Neural cell (in vitro differentiated cells): ENCODE data around the gene PELI2. TPM values are rescaled to one million over a fixed set of nuclear protein-coding genes. Genes with fewer than 3 reads are reported as not detected.

Source experiments
- H2AFZ ChIP-seq: fragments of 200-600, 300-800 bp; sonication (generic), shearing (Covaris generic); 2 replicates; pipeline ENCODE4 v1.6.0; 2014; ENCODE audit warnings: low read depth, mild to moderate bottlenecking, antibody characterized with exemption, low read length, moderate library complexity
- H3F3A ChIP-seq: fragments of 200-600 bp; shearing (Covaris generic); 2 replicates; pipeline ENCODE4 v1.6.1; 2016; ENCODE audit warnings: mild to moderate bottlenecking, moderate library complexity, mixed read lengths, antibody characterized with exemption, low read length; ENCODE audit not compliant: insufficient read depth, poor library complexity, severe bottlenecking
- H3K27ac ChIP-seq: fragments of 200-600, 300-800 bp; sonication (generic), shearing (Covaris generic); 2 replicates; pipeline ENCODE4 v1.5.1; 2014; ENCODE audit warnings: mild to moderate bottlenecking, low read length, moderate library complexity
- H3K27me3 ChIP-seq: fragments of 300-800, 200-600 bp; sonication (generic), shearing (Covaris generic); 2 replicates; pipeline ENCODE4 v1.6.0; 2014; ENCODE audit warnings: mild to moderate bottlenecking, low read depth, low read length, moderate library complexity; ENCODE audit not compliant: insufficient read depth
- H3K36me3 ChIP-seq: fragments of 300-800, 200-600 bp; sonication (generic), shearing (Covaris generic); 2 replicates; pipeline ENCODE4 v1.5.1; 2014; ENCODE audit warnings: mild to moderate bottlenecking, antibody characterized with exemption, low read length, moderate library complexity; ENCODE audit not compliant: insufficient read depth
- H3K4me2 ChIP-seq: fragments of 300-800, 200-600 bp; sonication (generic), shearing (Covaris generic); 2 replicates; pipeline ENCODE4 v1.6.0; 2014; ENCODE audit warnings: mild to moderate bottlenecking, low read length
- H3K4me3 ChIP-seq: fragments of 300-800, 200-600 bp; sonication (generic), shearing (Covaris generic); 2 replicates; pipeline ENCODE4 v1.5.1; 2014; ENCODE audit warnings: mild to moderate bottlenecking, low read length, moderate library complexity
- H3K79me2 ChIP-seq: fragments of 200-600 bp; shearing (Covaris generic); replicated peaks from 2 replicates; pipeline ENCODE4 v1.6.0; 2014; ENCODE audit warnings: mild to moderate bottlenecking, low read length, moderate library complexity; ENCODE audit not compliant: insufficient read depth
- H3K9ac ChIP-seq: fragments of 300-800, 200-600 bp; sonication (generic), shearing (Covaris generic); 2 replicates; pipeline ENCODE4 v1.6.1; 2016; ENCODE audit warnings: mild to moderate bottlenecking, low read length, mixed read lengths
- H3K9me2 ChIP-seq: fragments of 200-600 bp; shearing (Covaris generic); 2 replicates; pipeline ENCODE4 v1.6.1; 2016; ENCODE audit warnings: mild to moderate bottlenecking, low read length, mixed read lengths; ENCODE audit not compliant: insufficient read depth
- H3K9me3 ChIP-seq: fragments of 200-600, 300-800 bp; sonication (generic), shearing (Covaris generic); 2 replicates; pipeline ENCODE4 v1.6.1; 2016; ENCODE audit warnings: mild to moderate bottlenecking, mixed run types, low read length, moderate library complexity, mixed read lengths
- H4K20me1 ChIP-seq: fragments of 200-600 bp; shearing (Covaris generic); 2 replicates; pipeline ENCODE4 v1.6.1; 2016; ENCODE audit warnings: mild to moderate bottlenecking, mixed run types; ENCODE audit not compliant: insufficient read depth
- CTCF ChIP-seq: fragments of 450-650 bp; IDR thresholded peaks from 2 replicates; pipeline ENCODE4 v1.5.1; 2014; ENCODE audit warnings: antibody characterized with exemption, mild to moderate bottlenecking, moderate library complexity; ENCODE audit not compliant: poor library complexity, severe bottlenecking
- EP300 ChIP-seq: fragments of 450-650 bp; conservative IDR thresholded peaks from 2 replicates; pipeline ENCODE4 v1.6.1; 2014; ENCODE audit warnings: antibody characterized with exemption, mild to moderate bottlenecking, moderate library complexity; ENCODE audit not compliant: poor library complexity, severe bottlenecking
- EZH2 ChIP-seq: fragments of 200-600, 300-800 bp; shearing (Covaris generic), sonication (generic); IDR thresholded peaks from 2 replicates; pipeline ENCODE4 v1.6.1; 2014; ENCODE audit warnings: antibody characterized with exemption, low read length, borderline replicate concordance, mild to moderate bottlenecking; ENCODE audit not compliant: insufficient read depth, poor library complexity, severe bottlenecking
- MXI1 ChIP-seq: fragments of 450-650 bp; conservative IDR thresholded peaks from 2 replicates; pipeline ENCODE4 v1.6.1; 2014; ENCODE audit warnings: antibody characterized with exemption, mild to moderate bottlenecking; ENCODE audit not compliant: poor library complexity, severe bottlenecking
- POLR2AphosphoS5 ChIP-seq: IDR thresholded peaks from 2 replicates; pipeline ENCODE4 v1.6.1; 2012
- RAD21 ChIP-seq: fragments of 450-650 bp; conservative IDR thresholded peaks from 2 replicates; pipeline ENCODE4 v1.6.1; 2014; ENCODE audit warnings: antibody characterized with exemption, mild to moderate bottlenecking, moderate library complexity
- SMC3 ChIP-seq: fragments of 450-650 bp; conservative IDR thresholded peaks from 2 replicates; pipeline ENCODE4 v1.6.1; 2014; ENCODE audit warnings: antibody characterized with exemption, mild to moderate bottlenecking, moderate library complexity; ENCODE audit not compliant: poor library complexity
- TAF1 ChIP-seq: IDR thresholded peaks from 2 replicates; pipeline ENCODE4 v1.6.1; 2012; ENCODE audit warnings: low read depth
- polyA plus RNA-seq: library from polyadenylated mRNA; depleted of rRNA; stranded (reverse); fragments of >200 nt; gene quantifications from 2 replicates; pipeline ENCODE4 v1.2.3, GENCODE V29; 2014
- TF ChIP-seq, protein P1 (sequence below): IDR thresholded peaks from 2 replicates; pipeline ENCODE4 v1.6.1; 2012; ENCODE audit warnings: borderline replicate concordance

The PELI2 gene
- polyA plus RNA-seq, 1 donor from 2014 or later, result 5.3 TPM

DNA sequence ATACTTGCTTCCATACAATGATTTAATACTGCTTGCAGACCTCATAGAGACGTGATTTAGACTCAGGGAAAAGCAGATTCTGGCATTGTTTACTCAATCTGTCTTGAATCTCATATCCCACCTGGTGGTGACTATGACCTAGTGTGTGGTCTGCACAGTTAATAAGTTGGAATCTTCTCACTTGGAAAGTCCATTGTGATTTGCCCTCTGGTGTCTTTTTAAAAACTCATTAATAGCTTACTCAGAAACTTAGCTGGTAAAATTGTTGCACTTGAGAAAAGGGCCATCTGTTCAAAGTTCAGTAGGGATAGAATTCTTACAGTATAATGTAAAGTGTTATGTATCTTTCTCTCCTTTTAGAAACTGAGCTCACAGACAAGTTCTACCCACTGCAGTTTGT, 106.0 kb downstream of the PELI2 start:
- Histone ChIP-seq H3K9ac (no peak overlapping the region), H3K9me3 (no peaks in the 10 kb centered on the region), H3K27me3 (no peaks in the 10 kb centered on the region), H3K4me3 (no peak overlapping the region), H3K36me3 (no peaks in the 10 kb centered on the region), H2AFZ (no peak overlapping the region), H3K9me2 (no peaks in the 10 kb centered on the region), H4K20me1 (no peaks in the 10 kb centered on the region), H3K4me2 (no peak overlapping the region), H3K27ac (no peak overlapping the region), H3F3A (no peaks in the 10 kb centered on the region), H3K79me2 (peaks cover 19% of the 10 kb centered on the region)
- TF ChIP-seq RAD21, result no peak
- no peak for TF ChIP-seq CTCF
- TF ChIP-seq SMC3, result no peak
- TF ChIP-seq, protein P1, sequence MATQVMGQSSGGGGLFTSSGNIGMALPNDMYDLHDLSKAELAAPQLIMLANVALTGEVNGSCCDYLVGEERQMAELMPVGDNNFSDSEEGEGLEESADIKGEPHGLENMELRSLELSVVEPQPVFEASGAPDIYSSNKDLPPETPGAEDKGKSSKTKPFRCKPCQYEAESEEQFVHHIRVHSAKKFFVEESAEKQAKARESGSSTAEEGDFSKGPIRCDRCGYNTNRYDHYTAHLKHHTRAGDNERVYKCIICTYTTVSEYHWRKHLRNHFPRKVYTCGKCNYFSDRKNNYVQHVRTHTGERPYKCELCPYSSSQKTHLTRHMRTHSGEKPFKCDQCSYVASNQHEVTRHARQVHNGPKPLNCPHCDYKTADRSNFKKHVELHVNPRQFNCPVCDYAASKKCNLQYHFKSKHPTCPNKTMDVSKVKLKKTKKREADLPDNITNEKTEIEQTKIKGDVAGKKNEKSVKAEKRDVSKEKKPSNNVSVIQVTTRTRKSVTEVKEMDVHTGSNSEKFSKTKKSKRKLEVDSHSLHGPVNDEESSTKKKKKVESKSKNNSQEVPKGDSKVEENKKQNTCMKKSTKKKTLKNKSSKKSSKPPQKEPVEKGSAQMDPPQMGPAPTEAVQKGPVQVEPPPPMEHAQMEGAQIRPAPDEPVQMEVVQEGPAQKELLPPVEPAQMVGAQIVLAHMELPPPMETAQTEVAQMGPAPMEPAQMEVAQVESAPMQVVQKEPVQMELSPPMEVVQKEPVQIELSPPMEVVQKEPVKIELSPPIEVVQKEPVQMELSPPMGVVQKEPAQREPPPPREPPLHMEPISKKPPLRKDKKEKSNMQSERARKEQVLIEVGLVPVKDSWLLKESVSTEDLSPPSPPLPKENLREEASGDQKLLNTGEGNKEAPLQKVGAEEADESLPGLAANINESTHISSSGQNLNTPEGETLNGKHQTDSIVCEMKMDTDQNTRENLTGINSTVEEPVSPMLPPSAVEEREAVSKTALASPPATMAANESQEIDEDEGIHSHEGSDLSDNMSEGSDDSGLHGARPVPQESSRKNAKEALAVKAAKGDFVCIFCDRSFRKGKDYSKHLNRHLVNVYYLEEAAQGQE, result no peak
- TF ChIP-seq MXI1, result no peak
- TF ChIP-seq TAF1, result no peak
- no peak for TF ChIP-seq EZH2
- no peak for TF ChIP-seq EP300
- no peak for TF ChIP-seq POLR2AphosphoS5

DNA sequence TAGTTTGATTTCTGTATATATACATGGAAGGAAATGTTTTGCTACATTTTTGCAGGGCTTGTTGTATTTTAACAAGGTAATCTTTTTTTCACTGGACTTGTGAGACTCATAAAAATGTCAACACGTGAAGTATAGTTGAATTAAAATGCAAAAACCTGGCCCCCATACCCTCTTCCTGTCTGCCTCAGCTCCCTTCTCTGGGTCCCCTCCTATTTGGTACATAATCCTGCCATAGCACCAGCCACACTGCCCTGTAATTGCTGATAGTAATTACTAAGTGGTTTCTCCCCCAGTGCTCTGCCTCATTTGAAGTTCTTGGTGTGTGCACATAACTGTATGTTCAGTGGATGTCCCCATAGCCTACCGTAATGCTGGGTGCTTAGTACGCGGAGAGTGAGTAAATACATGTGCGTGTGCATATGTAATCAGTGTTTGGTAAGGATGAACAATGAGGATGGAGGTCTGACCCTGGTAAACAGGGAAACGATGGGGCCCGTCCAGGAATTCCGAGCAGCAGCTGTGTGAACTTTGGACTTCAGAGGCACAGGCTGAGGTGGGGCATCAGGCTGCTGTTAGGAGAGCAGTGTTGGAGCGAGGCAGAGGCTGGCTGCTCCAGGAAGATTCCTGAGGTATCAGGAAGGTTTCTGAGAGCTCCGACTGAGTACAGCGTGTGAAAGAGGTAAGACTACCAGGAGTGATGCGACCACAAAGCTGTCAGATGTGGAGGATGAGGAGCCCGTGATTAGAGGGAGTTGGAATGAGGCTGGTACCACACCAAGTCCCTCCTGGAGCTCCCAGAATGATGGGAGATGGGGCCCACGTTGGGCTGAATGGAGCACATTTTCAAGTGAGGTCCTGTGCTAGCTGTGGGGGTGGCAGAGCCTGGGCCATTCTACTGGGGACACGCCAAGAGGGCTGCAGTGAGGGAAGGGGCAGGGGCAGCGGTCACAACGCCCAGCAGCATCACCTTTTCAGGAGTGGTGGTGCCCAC, 106.8 kb downstream of the PELI2 start:
- Histone ChIP-seq H3K4me2 (no peak overlapping the region), H3F3A (no peaks in the 10 kb centered on the region), H3K9ac (no peak overlapping the region), H2AFZ (no peak overlapping the region), H3K36me3 (no peaks in the 10 kb centered on the region), H3K79me2 (peaks cover 16% of the 10 kb centered on the region), H3K27ac (no peak overlapping the region), H4K20me1 (no peaks in the 10 kb centered on the region), H3K4me3 (no peak overlapping the region), H3K9me2 (no peaks in the 10 kb centered on the region), H3K9me3 (no peaks in the 10 kb centered on the region), H3K27me3 (no peaks in the 10 kb centered on the region)
- TF ChIP-seq TAF1 (no peak), SMC3 (no peak), RAD21 (no peak), EP300 (no peak)
- TF ChIP-seq, protein P1, result no peak
